Calu3 (cell line): ENCODE measurements around the gene DPP6. TPM values are rescaled to one million over a fixed set of nuclear protein-coding genes. Genes with fewer than 3 reads are reported as not detected.

ENCODE experiments used
- BruUV-seq: library from RNA; stranded (reverse); fragments of 400-500 nt; replicated peaks from 2 replicates; lab custom pipeline; 2021; lab: Mats Ljungman, UMichigan
- CTCF ChIA-PET: fragments of 300-600 bp; sonication (Branson Sonifier 250); formaldehyde crosslinking; loops from one replicate; lab custom pipeline; 2022; ENCODE audit warnings: antibody characterized with exemption; lab: Charles Lee
- DNase-seq: peaks from one replicate; pipeline ENCODE4 v3.0.0; 2022
- H3K27ac Mint-ChIP-seq: one replicate; pipeline ENCODE4 v1.8.0; 2022; ENCODE audit warnings: mixed read lengths; ENCODE audit not compliant: unreplicated experiment
- H3K27me3 Mint-ChIP-seq: one replicate; pipeline ENCODE4 v1.8.0; 2022; ENCODE audit warnings: mixed read lengths; ENCODE audit not compliant: unreplicated experiment
- H3K36me3 Mint-ChIP-seq: one replicate; pipeline ENCODE4 v1.8.0; 2022; ENCODE audit warnings: mild to moderate bottlenecking, moderate library complexity, mixed read lengths; ENCODE audit not compliant: insufficient read depth, unreplicated experiment
- H3K4me1 Mint-ChIP-seq: one replicate; pipeline ENCODE4 v1.8.0; 2022; ENCODE audit warnings: mild to moderate bottlenecking, low read depth, mixed read lengths; ENCODE audit not compliant: unreplicated experiment
- H3K4me3 Mint-ChIP-seq: one replicate; pipeline ENCODE4 v1.8.0; 2022; ENCODE audit warnings: mild to moderate bottlenecking, low read depth, moderate library complexity, mixed read lengths; ENCODE audit not compliant: unreplicated experiment
- H3K9me3 Mint-ChIP-seq: one replicate; pipeline ENCODE4 v1.8.0; 2022; ENCODE audit warnings: low read depth, mixed read lengths; ENCODE audit not compliant: unreplicated experiment
- intact Hi-C: fragments of 100-400 bp; cut with micrococcal nuclease; formaldehyde crosslinking; loops from one replicate; pipeline ENCODE4 v1.10.0; 2022; ENCODE audit not compliant: unreplicated experiment
- total RNA-seq: library from RNA; stranded (reverse); gene quantifications from 2 replicates; pipeline ENCODE4 v1.2.3, GENCODE V29; 2022
- TF ChIP-seq, protein P1 (sequence below): fragments of 200-600 bp; IDR thresholded peaks from one replicate; pipeline ENCODE4 v1.8.0; 2022; ENCODE audit warnings: antibody characterized with exemption; ENCODE audit not compliant: unreplicated experiment

DPP6 gene
- total RNA-seq, 1 experiment from 2014 or later: not detected

DNA sequence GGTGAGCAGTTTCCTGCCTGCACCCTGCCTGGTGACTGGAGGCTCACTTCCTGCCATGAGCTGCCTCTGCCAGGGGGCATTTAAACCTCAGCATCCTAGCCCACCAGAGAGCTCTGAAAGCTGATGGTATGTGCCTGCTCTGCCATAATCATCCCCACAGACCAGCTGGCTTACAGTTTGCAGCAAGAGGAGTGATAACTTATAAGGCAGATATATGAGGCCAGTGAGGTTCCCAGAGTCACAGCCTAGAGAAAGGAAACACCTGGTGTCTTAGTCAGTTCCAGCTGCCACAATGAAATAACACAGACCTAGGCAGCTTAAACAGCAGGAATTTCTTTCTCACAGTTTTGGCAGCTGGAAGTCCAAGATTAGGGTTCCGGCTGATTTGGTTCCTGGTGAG is 718.8 kb downstream of the DPP6 start:
- Mint-ChIP-seq H3K9me3 (peaks cover 6% of the 10 kb centered on the region), H3K36me3 (no peaks in the 10 kb centered on the region), H3K4me3 (no peak overlapping the region), H3K27me3 (no peaks in the 10 kb centered on the region), H3K4me1 (no peaks in the 10 kb centered on the region), H3K27ac (no peak overlapping the region)
- BruUV-seq: no TSS peak
- intact Hi-C loops: no loop called here
- TF ChIP-seq, protein P1, sequence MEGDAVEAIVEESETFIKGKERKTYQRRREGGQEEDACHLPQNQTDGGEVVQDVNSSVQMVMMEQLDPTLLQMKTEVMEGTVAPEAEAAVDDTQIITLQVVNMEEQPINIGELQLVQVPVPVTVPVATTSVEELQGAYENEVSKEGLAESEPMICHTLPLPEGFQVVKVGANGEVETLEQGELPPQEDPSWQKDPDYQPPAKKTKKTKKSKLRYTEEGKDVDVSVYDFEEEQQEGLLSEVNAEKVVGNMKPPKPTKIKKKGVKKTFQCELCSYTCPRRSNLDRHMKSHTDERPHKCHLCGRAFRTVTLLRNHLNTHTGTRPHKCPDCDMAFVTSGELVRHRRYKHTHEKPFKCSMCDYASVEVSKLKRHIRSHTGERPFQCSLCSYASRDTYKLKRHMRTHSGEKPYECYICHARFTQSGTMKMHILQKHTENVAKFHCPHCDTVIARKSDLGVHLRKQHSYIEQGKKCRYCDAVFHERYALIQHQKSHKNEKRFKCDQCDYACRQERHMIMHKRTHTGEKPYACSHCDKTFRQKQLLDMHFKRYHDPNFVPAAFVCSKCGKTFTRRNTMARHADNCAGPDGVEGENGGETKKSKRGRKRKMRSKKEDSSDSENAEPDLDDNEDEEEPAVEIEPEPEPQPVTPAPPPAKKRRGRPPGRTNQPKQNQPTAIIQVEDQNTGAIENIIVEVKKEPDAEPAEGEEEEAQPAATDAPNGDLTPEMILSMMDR: no peak
- CTCF ChIA-PET: no interaction called here
- DNase-seq: no peak

DNA sequence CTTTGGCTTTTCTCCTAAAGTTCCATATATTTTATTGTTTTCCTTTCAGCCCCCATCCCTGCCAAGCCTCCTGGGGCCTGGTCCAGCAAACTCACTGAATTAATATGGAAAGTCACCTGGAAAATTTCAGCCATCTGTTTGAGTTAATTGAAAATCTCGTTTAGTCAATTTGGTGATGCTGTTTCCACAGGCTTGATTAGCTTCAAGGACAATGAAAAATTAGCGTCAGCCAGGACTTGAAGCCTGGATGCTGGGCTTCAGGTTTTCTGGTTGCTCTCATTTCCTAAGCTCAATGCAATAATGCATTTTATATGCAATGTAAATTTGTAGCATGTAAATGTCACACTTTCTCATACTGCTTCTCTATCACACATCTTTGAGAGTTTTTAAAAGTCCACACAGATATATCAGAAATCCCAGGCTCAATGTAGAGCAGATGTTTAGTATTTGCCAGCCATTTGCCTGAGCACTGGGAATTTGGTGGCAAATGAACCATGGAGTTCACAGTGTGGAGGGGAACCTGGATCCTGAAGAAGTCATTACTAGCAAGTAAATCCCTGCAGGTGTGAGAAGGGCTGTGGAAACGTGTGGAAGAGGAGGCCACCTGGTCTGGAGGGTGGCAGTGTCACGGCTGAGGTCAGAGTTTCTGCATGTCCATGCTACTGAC is 722.2 kb downstream of the DPP6 start:
- intact Hi-C loops: no loop called here
- Mint-ChIP-seq H3K4me3 (no peak overlapping the region), H3K27ac (no peak overlapping the region), H3K9me3 (peaks cover 16% of the 10 kb centered on the region), H3K4me1 (no peaks in the 10 kb centered on the region), H3K36me3 (no peaks in the 10 kb centered on the region), H3K27me3 (no peaks in the 10 kb centered on the region)
- BruUV-seq: no TSS peak
- TF ChIP-seq, protein P1: no peak
- CTCF ChIA-PET: no interaction called here
- DNase-seq: no peak

DNA sequence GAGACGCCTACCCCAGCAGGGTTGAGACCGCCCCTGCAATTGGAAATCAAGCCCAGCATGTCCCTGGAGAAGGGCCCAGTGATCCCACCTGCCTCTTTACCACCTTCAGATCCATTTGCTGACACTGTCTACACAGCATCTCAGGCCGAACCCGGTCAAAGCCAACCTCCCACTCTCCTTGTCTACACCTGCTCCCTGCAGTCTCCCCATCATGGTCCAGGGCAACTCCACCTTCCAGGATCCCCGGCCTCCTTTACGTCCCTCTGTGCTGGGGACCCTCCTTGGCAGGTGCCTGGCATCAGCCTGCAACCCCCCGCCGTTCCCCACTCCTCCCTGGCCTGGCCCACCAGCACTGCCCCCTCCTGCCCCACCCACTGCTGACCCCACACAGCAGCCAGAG is 723.5 kb downstream of the DPP6 start:
- CTCF ChIA-PET: no interaction called here
- H3K4me1 Mint-ChIP-seq: no peaks in the 10 kb centered on the region
- no TSS peak for BruUV-seq

DNA sequence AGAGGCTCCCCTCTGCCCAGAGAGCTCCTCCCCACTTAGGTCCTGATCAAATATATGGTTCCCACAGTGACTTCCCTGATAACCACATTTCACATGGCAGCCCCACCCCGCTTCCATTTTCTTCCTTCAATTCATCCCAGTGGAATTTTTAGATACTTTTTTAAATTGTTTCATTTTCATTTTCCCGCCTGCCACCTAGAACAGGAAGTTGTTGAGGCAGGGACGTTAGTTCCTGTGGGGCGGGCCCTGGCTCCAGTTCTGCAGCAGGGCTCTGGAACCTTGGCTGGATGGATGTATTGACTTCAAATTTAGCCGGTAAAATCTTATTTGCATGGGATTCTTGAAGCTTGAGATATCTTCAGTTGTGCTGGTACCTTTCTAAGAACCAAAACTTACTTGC is 724.2 kb downstream of the DPP6 start:
- no peak for DNase-seq
- no peak overlapping the region for H3K4me3 Mint-ChIP-seq
- TF ChIP-seq, protein P1: no peak
- no peaks in the 10 kb centered on the region for H3K4me1 Mint-ChIP-seq
- intact Hi-C loops: no loop called here
- CTCF ChIA-PET: no interaction called here
- H3K36me3 Mint-ChIP-seq: no peaks in the 10 kb centered on the region
- no TSS peak for BruUV-seq
- no peak overlapping the region for H3K27ac Mint-ChIP-seq
- peaks cover 21% of the 10 kb centered on the region for H3K9me3 Mint-ChIP-seq
- no peaks in the 10 kb centered on the region for H3K27me3 Mint-ChIP-seq

More for the DNA sequence above, 723.5 kb downstream of the DPP6 start:
- H3K27me3 Mint-ChIP-seq: no peaks in the 10 kb centered on the region
- no peak overlapping the region for H3K4me3 Mint-ChIP-seq
- H3K9me3 Mint-ChIP-seq: peaks cover 18% of the 10 kb centered on the region
- no peaks in the 10 kb centered on the region for H3K36me3 Mint-ChIP-seq
- intact Hi-C loops: no loop called here
- no peak overlapping the region for H3K27ac Mint-ChIP-seq
- no peak for DNase-seq
- TF ChIP-seq, protein P1: no peak
